ENCODE measurements around the gene RDH5.

- TF ChIP-seq, protein P1, sequence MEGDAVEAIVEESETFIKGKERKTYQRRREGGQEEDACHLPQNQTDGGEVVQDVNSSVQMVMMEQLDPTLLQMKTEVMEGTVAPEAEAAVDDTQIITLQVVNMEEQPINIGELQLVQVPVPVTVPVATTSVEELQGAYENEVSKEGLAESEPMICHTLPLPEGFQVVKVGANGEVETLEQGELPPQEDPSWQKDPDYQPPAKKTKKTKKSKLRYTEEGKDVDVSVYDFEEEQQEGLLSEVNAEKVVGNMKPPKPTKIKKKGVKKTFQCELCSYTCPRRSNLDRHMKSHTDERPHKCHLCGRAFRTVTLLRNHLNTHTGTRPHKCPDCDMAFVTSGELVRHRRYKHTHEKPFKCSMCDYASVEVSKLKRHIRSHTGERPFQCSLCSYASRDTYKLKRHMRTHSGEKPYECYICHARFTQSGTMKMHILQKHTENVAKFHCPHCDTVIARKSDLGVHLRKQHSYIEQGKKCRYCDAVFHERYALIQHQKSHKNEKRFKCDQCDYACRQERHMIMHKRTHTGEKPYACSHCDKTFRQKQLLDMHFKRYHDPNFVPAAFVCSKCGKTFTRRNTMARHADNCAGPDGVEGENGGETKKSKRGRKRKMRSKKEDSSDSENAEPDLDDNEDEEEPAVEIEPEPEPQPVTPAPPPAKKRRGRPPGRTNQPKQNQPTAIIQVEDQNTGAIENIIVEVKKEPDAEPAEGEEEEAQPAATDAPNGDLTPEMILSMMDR (IDR thresholded peaks at IDR 0.05; ENCODE audit: low read depth, low read length, poor library complexity, severe bottlenecking) = no peak
- no peak for TF ChIP-seq EZH2phosphoT487 (IDR thresholded peaks at IDR 0.05; ENCODE audit: borderline replicate concordance, low read length)
Measured at GRCh38 chr12:55700255-55701018, 19.8 kb upstream of the RDH5 start.

Measured in DOHH2 (cell line).